ENCODE results near the gene GOLGA3.
"Not testable (repeated sequence)": the region's sequence is repeated elsewhere in the genome, so short reads cannot be mapped to it uniquely, and the experiment has no call there.

The GOLGA3 gene

DNA sequence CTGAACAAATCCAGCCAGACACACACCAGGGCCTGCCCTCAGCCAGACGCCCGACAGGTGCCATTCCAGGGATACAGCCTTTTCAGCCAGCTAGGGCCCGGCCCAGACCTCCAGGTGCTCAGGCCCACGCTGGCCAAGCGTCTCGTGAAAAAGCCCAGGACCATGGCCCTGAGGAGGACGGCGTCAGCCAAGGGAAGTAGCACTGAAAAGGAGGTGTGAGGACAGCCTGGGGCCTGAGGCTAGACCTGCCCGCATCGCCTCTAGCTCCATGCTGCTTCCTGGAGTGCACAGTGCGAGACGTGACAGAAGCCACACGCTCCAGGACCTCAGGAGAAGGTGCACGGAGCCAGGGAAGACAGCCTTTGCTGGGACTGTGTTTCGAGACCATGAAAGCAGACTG is 29.8 kb downstream of the GOLGA3 start:
- no peaks in the 10 kb centered on the region for H3F3A ChIP-seq (ENCODE audit: low read depth)
- H3K9me2 ChIP-seq (replicated peaks; ENCODE audit: low read depth, low read length), result no peaks in the 10 kb centered on the region
- no peak overlapping the region for H3K4me2 ChIP-seq (ENCODE audit: low read depth, low read length, poor library complexity, severe bottlenecking)
- no peak overlapping the region for H2AFZ ChIP-seq (ENCODE audit: low read length)
- H4K20me1 ChIP-seq (ENCODE audit: insufficient read depth, low read length, poor library complexity, severe bottlenecking), result no peaks in the 10 kb centered on the region
- no peaks in the 10 kb centered on the region for H3K4me1 ChIP-seq (ENCODE audit: insufficient read depth, low read length, poor library complexity, severe bottlenecking)
- H3K4me3 ChIP-seq (ENCODE audit: low read length, poor library complexity, severe bottlenecking), result no peak overlapping the region
- H3K9me3 ChIP-seq (ENCODE audit: insufficient read depth, low read depth, low read length), result no peaks in the 10 kb centered on the region
- H3K9ac ChIP-seq (ENCODE audit: low read depth, low read length, poor library complexity, severe bottlenecking), result no peak overlapping the region
- peaks cover 75% of the 10 kb centered on the region; the same call in 1 of the 2 replicates for H3K36me3 ChIP-seq (ENCODE audit: insufficient read depth, low read length)
- TF ChIP-seq EZH2phosphoT487 (IDR thresholded peaks at IDR 0.05; ENCODE audit: borderline replicate concordance), result no peak
- TF ChIP-seq, protein P1, sequence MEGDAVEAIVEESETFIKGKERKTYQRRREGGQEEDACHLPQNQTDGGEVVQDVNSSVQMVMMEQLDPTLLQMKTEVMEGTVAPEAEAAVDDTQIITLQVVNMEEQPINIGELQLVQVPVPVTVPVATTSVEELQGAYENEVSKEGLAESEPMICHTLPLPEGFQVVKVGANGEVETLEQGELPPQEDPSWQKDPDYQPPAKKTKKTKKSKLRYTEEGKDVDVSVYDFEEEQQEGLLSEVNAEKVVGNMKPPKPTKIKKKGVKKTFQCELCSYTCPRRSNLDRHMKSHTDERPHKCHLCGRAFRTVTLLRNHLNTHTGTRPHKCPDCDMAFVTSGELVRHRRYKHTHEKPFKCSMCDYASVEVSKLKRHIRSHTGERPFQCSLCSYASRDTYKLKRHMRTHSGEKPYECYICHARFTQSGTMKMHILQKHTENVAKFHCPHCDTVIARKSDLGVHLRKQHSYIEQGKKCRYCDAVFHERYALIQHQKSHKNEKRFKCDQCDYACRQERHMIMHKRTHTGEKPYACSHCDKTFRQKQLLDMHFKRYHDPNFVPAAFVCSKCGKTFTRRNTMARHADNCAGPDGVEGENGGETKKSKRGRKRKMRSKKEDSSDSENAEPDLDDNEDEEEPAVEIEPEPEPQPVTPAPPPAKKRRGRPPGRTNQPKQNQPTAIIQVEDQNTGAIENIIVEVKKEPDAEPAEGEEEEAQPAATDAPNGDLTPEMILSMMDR (conservative IDR thresholded peaks at IDR 0.05; ENCODE audit: low read length), result no peak
- no peaks in the 10 kb centered on the region for H3K79me2 ChIP-seq (ENCODE audit: insufficient read depth, low read length)
- H3K27me3 ChIP-seq (ENCODE audit: insufficient read depth, low read length, poor library complexity, severe bottlenecking), result no peaks in the 10 kb centered on the region

DNA sequence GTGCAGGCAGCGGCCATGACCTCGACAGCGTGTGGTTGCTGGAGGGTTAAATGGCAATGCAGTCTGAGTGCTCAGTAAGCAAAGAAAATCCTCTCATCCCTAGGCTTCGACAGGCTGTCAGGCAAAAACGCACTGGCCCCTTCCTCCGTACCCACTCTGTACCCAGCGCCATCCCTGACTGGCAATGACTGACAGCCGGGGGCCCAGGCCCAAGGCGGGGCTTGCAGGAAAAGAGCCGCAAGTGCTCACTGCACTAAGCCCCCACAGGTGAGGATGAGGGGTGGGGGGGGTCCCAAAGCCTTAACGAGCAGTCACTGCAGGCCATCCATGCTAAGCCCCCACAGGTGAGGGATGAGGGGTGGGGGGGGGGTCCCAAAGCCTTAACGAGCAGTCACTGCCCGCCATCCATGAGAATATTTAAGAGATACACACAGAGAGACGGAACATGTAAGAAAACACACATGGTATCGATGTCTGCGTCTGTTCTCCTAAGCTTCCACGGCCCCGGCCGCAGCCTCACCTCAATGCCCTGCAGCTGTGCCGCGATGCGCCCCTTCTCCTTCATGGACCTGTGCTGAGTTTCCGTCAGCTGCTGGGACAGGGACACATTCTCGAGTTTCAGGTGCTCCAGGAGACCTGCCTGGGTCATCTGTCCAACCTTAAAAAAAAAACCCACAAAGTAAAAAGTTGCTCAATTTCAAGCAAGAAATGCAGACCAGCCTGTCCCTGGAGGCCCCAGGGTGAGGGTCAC is 30.7 kb downstream of the GOLGA3 start:
- Histone ChIP-seq H3K36me3 (ENCODE audit: insufficient read depth, low read length) (peaks cover 70% of the 10 kb centered on the region; the same call in 1 of the 2 replicates), H3K4me1 (ENCODE audit: insufficient read depth, low read length, poor library complexity, severe bottlenecking) (no peaks in the 10 kb centered on the region), H2AFZ (ENCODE audit: low read length) (no peak overlapping the region), H3K4me2 (ENCODE audit: low read depth, low read length, poor library complexity, severe bottlenecking) (no peak overlapping the region), H3K4me3 (ENCODE audit: low read length, poor library complexity, severe bottlenecking) (no peak overlapping the region), H3K9ac (ENCODE audit: low read depth, low read length, poor library complexity, severe bottlenecking) (no peak overlapping the region), H3K27me3 (ENCODE audit: insufficient read depth, low read length, poor library complexity, severe bottlenecking) (no peaks in the 10 kb centered on the region), H3K9me3 (ENCODE audit: insufficient read depth, low read depth, low read length) (no peaks in the 10 kb centered on the region), H3F3A (ENCODE audit: low read depth) (no peaks in the 10 kb centered on the region), H3K79me2 (ENCODE audit: insufficient read depth, low read length) (no peaks in the 10 kb centered on the region), H4K20me1 (ENCODE audit: insufficient read depth, low read length, poor library complexity, severe bottlenecking) (no peaks in the 10 kb centered on the region), H3K9me2 (replicated peaks; ENCODE audit: low read depth, low read length) (no peaks in the 10 kb centered on the region)
- TF ChIP-seq, protein P1 (conservative IDR thresholded peaks at IDR 0.05; ENCODE audit: low read length), result no peak
- TF ChIP-seq EZH2phosphoT487 (IDR thresholded peaks at IDR 0.05; ENCODE audit: borderline replicate concordance), result no peak

DNA sequence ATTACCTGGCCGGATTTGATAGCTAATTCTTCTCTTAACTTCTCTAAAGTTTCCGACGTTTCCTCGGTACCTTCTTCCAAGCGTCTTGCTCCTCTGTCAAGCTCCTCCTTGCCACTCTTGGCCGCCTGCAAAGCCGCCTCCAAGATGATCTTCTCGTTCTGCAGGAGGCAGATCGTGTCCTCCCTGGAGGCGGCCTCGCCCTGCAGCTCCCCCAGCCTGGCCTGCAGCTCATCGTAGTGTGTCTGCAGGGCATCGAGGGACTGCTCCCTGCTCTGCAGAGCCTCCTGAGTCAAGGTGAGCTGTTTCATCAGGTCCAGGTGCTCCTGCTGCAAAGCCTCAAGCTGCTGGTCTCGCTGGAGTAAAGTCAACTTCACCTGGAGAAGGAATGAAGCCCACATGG is 32.8 kb downstream of the GOLGA3 start:
- H2AFZ ChIP-seq (ENCODE audit: low read length), result no peak overlapping the region
- H3K4me2 ChIP-seq (ENCODE audit: low read depth, low read length, poor library complexity, severe bottlenecking), result no peak overlapping the region
- no peaks in the 10 kb centered on the region for H3K9me3 ChIP-seq (ENCODE audit: insufficient read depth, low read depth, low read length)
- H3K4me3 ChIP-seq (ENCODE audit: low read length, poor library complexity, severe bottlenecking), result no peak overlapping the region
- no peak overlapping the region for H3K9ac ChIP-seq (ENCODE audit: low read depth, low read length, poor library complexity, severe bottlenecking)
- H3F3A ChIP-seq (ENCODE audit: low read depth), result no peaks in the 10 kb centered on the region
- no peaks in the 10 kb centered on the region for H3K27me3 ChIP-seq (ENCODE audit: insufficient read depth, low read length, poor library complexity, severe bottlenecking)
- H4K20me1 ChIP-seq (ENCODE audit: insufficient read depth, low read length, poor library complexity, severe bottlenecking), result no peaks in the 10 kb centered on the region
- no peaks in the 10 kb centered on the region for H3K9me2 ChIP-seq (replicated peaks; ENCODE audit: low read depth, low read length)
- peaks cover 57% of the 10 kb centered on the region; the same call in 1 of the 2 replicates for H3K36me3 ChIP-seq (ENCODE audit: insufficient read depth, low read length)
- TF ChIP-seq, protein P1 (conservative IDR thresholded peaks at IDR 0.05; ENCODE audit: low read length), result no peak
- TF ChIP-seq EZH2phosphoT487 (IDR thresholded peaks at IDR 0.05; ENCODE audit: borderline replicate concordance), result no peak
- no peaks in the 10 kb centered on the region for H3K4me1 ChIP-seq (ENCODE audit: insufficient read depth, low read length, poor library complexity, severe bottlenecking)
- no peaks in the 10 kb centered on the region for H3K79me2 ChIP-seq (ENCODE audit: insufficient read depth, low read length)

DNA sequence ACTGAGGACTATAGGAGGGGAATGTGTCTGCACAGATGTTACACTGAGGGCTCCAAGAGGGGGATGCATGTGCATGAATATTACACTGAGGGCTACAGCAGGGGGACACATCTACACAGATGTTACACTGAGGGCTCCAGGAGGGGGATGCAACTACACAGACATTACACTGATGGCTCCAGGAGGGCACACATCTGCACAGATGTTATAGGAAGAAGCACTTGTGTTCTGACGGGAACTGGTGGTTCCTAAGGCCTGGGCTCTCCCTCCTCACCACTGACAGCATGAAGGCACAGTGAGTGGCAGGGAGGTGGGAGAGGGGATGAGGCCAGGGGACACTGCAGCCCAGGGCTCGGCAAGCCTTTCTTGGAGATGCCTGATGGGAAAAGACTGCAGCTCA is 36.7 kb downstream of the GOLGA3 start:
- not testable (repeated sequence) for H3K9ac ChIP-seq (ENCODE audit: low read depth, low read length, poor library complexity, severe bottlenecking); H3K4me1 ChIP-seq (ENCODE audit: insufficient read depth, low read length, poor library complexity, severe bottlenecking); H3K4me2 ChIP-seq (ENCODE audit: low read depth, low read length, poor library complexity, severe bottlenecking); H3K4me3 ChIP-seq (ENCODE audit: low read length, poor library complexity, severe bottlenecking); H3K9me3 ChIP-seq (ENCODE audit: insufficient read depth, low read depth, low read length); H3K9me2 ChIP-seq (replicated peaks; ENCODE audit: low read depth, low read length); H2AFZ ChIP-seq (ENCODE audit: low read length); H3K27me3 ChIP-seq (ENCODE audit: insufficient read depth, low read length, poor library complexity, severe bottlenecking); H3K79me2 ChIP-seq (ENCODE audit: insufficient read depth, low read length); H3F3A ChIP-seq (ENCODE audit: low read depth); H4K20me1 ChIP-seq (ENCODE audit: insufficient read depth, low read length, poor library complexity, severe bottlenecking)
- peaks cover 36% of the 10 kb centered on the region; the same call in 1 of the 2 replicates for H3K36me3 ChIP-seq (ENCODE audit: insufficient read depth, low read length)

Data from Loucy (cell line).